NK-92 treated with Interleukin-12 subunit alpha and Interleukin-12 subunit beta, amount 100 ng/mL, for 24 hours (cell line): ENCODE data around the gene NR5A1.

ENCODE experiments used
- DNase-seq: peaks from one replicate; lab custom pipeline; 2025; lab: John Stamatoyannopoulos, UW

NR5A1 gene

DNA sequence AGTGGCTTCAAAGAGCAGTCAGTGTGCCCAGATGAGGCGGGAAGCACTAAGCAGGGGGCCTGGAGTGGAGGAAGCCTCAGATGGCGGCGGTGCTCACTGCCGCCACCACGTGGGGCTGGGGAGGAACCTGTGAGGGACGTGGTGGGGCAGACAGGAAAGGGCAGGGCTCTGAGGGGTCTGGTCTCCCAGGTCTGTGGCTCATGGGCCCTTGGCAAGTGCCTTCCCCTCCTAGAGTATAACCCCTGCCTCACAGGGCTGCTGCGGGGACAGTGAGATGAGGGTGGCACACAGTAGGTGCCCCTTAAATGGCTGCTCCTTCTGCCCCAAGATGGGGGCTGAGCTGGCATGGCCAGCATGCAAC lies 26.6 kb downstream of the NR5A1 start:
- DNase-seq = no peak

DNA sequence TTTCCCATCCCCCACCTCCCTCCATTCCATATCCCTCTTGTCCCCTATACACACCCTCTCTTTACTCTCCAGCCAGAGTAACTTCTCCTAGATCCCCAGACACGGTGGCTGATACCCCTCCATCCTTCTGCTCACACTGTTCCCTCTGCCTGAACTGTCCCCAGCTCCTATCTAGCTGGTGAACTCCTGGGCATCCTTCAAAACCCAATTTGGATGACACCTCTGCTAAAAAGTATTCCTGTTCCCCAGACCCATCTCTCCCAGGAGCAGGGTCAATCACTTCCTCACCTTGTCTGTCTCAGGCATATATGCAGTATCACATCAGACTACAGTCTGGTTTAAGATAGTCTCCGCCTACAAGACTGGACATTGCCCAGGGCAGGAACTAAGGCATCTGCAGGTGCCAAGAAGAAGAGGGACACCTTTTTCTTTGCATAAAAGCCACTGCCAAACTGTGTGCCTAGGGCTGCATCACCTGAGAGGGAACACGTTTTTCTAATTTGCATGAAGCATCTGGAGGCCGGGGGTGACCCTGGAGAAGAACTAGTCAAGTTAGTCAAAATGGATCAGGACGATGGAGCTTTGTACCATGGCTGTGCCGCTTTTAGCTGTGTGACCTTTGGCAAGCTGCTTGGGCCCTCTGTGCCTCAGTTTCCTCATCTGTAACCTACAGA lies 27.1 kb downstream of the NR5A1 start:
- DNase-seq = no peak

DNA sequence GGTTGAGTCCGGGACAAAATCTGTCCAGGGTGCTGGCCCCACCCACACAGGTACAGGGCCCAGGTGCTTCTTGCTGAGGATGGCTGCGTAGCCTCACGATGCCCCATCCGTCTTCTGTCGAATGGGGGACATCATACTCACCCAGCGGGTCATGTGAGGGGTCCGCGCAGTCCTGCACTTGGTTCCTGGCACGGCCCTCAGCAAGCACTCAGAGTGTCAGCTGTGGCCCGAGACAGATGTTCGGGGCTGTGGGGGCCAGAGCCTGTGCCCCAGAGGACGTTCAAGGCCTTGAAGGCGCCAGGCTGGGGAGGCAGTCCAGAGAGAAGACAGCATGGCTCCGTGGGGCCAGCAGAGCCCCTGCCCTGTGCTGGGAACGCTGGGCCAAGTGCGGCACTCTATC lies 27.8 kb downstream of the NR5A1 start:
- no peak for DNase-seq

DNA sequence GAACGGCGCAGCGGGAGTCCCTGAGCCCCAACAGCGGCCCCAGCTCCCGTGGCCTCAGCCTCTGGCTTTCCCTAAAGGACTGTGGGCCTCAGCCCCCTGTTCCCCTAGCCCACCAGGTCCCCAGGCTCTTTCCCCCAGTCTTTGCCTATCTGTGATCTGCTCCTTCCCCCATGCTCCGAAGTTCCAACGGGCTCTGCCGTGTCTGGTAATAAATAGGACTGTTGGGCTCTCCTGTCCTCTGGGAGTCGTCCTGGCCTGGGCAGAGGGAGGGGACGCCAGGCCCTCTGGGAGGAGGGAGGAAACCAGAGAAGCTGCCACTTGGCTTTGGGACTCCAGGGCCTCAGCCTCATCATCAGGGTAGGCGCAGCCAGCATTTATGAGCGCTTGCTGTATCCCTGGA lies 28.8 kb downstream of the NR5A1 start:
- no peak for DNase-seq

DNA sequence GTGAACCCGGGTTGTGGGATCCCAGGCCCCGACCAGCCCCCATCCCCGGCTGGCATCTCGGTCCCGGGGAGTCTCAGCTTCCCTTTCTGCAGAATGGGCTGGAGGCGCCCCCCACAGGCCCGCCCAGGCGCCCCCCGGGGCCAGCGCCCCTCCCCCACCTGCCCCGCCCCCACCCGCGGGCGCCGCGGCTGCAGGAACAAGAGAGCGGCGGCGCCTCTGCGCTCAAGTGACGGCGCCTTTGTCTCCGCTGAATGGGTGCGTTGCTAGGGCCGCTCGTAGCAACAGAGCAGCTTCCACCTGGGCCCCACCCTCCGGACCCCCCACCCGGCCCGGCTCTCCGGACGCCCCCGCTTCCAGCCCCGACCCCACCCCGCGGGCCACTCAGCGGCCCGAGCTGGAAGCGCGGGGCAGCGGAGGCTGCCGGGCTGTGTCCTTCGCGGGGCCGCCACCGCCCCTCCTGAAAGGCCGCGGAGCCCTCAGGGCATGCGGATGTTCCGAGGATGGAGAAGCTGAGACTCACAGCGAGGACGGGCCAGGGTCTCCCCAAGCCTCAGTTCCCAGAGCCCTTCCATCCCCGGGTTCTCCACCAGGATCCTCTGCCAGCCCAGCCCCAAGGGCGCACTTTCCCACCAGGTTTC lies 29.4 kb downstream of the NR5A1 start:
- no peak for DNase-seq

DNA sequence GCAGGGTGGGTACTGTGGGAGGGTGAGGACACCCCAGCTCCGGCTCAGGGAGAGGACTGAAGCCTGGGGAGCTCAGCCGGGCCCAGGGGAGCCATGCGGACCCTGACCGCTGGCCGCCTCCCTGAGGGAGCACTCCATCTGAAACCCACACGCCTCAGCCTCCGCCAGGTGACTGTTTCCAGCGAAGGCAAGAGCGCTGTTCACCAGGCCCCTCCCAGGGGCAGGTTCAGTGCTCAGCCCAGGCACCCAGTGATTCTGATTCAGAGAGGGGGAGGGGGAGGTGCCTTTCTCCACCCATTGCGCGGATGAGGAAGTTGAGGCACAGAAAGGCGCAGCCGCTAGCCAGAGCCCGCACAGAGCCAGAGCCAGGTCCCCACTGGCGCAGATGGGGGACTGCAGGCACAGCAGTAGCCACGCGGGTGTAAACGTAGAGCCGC lies 30.0 kb downstream of the NR5A1 start:
- no peak for DNase-seq

DNA sequence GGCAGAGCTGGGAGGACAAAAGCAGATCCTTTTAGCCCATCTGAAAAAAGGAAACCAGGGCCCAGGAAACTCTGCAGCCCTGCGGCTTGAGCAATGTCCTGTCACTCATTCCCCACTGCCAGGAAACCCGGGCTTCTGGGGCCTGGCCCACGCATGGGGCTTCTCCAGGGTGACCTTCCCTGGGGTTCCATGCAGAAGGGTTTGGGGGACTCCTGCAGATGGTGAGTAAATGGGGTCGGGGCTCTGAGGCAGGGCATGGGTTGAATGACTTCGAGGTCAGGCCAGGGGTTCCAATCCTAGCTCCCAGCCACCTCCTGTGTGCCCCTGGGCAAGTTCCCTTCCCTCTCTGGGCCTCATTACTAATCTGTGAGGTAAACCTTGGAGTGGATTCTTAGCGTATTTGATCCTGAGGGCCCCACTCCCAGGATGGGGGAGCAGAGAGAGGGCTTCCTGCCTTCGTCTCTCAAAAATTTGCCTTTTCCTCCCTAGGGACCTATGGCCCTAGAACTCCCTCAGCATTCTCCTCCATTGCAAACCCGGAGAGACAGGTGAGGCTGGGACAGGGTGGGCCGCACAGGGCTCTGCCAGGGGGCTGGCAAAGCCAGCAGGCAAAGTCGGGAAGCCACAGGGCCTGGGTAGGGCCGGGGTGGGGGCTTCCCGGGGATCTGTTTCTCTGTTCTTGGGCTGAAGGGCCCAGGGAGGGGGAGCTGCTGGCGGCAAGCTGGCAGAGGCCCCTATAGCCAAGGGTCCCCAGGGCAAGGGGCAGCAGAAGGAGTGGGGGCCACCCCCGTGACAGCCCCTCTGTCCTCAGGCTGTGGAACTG lies 31.1 kb downstream of the NR5A1 start:
- no peak for DNase-seq

DNA sequence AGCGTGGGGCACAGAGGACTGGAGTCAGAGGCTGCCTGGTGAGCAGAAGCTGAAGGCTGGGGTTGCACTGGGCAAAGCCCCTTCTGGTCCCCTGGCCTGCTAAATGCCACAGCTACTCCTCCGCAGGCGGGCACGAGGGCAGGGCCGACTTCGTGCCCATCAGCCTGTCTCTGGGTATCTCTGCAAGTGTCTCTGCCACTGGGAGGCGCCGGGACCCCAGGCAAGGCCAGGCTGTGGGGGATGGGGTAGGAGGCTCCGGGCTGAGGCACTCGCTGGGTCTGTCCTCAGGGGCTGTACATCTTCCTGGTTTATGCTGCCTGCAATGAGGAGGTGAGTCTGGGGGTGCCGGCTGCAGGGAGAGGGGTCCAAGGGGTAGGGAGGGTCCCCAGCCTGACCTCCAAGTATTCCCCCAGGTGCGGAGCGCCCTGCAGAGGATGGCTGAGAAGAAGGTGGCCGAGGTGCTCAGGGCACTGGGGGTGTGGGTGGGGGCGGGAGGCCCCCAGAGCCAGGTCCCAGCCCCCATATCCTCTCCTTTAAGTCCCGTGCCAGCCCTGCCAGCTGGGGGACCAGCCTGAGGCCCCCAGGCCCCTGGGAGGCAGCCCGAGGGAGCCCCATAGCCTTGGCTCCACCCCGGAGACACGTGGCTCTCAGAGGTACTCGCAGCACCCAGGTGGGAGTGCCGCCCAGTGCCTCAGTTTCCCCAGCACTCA lies 31.9 kb downstream of the NR5A1 start:
- no peak for DNase-seq

DNA sequence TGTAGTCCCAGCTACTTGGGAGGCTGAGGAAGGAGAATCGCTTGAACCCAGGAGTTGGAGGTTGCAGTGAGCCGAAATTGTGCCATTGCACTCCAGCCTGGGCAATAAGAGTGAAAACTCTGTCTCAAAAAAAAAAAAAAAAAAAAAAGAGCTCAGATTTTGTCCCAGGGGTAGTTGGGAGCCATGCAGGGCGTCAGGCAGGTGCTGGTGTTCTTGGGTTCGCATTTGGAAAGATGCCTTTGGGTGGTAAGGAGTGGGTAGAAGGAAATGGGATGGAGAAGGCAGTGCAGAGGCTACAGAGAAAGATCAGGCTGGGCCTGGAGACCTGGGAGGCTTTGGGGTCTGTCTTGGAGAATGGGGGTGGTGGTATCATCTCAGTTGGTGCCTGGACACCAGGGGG lies 33.0 kb downstream of the NR5A1 start:
- no peak for DNase-seq

DNA sequence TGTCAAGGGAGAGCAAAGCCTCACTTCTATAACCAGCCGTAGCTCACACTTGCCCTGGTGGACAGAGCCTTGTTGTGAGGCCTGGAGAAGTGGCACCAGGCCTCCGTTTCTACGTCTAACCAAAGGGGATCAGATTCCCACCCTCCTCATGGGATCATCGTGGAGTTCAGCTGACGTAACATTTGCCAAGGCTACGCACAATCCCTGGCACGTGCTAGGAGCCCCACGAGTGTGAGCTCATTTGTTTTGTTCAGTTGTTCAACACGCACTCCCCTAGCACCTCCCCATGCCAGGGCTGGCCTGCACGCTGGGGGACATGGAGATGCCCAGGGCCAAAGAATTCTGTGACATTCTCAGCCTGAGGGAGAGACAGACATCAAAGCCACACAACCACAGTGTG lies 33.9 kb downstream of the NR5A1 start:
- DNase-seq = no peak

DNA sequence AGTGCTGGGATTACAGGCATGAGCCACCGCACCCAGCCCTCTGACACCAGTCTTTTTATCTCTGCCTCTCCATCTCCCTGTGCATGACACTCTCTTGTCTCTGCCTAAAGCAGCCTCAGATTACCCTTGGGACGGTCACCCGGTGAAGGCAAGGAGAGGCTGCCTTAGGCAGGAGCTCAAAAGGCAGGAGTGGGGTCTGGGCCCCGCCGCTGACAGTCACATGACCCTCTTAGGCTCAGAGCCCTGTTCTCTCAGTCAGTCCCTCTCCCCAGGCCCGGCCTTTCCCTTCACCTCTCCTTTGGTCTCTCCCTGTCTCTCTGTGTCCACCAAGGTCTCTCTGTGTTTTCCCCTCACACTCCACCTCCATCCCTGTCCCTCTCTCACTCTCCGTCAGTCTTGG lies 34.4 kb downstream of the NR5A1 start:
- DNase-seq = no peak

DNA sequence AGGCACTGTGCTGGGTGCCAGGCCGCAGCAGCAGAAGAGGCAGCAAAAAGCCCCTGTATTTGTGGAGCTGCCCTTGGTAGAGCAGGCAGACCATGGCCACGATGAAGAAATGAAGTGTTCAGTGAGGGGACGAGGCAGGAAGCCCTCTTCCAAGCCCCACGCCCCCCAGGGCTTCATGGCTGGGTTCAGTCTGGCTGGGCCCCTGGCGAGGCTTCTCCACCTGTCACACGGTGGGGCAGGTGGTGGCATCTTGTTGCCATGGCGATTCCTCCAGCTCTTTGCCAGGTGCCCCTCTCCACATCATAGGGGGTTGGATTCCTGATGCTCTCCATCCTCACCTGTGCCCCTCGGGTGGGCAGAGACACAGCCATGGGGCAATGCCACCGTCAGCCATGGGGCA lies 35.4 kb downstream of the NR5A1 start:
- no peak for DNase-seq

DNA sequence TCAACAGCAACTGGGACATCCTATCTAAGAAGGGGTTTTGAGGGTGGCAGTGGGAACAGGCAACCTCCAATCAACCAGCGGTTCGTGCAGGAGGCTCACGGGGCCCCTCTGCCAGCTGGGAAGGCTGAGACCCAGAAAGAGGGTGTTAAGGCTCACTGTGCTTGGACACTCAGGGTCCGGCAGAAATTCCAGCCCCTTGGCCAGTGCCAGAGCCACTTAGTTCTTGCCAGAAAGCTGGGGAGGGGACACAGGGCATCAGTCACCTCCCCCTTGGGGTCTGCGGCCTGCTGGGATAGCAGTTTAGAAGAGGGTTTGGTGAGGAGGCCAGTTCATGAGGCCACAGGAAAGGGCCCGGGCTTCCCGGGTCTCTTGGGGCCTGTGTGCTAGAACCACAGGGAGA lies 36.5 kb downstream of the NR5A1 start:
- DNase-seq = no peak

DNA sequence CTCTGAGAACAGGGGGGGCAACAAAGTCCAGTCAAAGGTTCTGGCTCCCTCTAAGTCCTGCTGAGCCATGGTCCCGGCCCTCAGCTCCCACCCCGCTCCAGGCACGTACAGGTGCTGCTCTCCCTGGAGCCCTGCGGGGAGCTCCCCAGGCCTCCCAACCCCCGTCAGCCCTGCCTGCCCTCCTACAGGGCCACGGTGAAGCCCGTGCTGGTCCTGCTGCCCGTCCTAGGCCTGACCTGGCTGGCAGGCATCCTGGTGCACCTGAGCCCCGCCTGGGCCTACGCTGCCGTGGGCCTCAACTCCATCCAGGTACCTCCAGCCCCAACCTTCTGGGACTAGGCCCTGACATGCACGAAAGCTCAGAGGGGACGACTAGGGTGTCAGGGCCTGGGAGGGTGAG lies 36.9 kb downstream of the NR5A1 start:
- no peak for DNase-seq

DNA sequence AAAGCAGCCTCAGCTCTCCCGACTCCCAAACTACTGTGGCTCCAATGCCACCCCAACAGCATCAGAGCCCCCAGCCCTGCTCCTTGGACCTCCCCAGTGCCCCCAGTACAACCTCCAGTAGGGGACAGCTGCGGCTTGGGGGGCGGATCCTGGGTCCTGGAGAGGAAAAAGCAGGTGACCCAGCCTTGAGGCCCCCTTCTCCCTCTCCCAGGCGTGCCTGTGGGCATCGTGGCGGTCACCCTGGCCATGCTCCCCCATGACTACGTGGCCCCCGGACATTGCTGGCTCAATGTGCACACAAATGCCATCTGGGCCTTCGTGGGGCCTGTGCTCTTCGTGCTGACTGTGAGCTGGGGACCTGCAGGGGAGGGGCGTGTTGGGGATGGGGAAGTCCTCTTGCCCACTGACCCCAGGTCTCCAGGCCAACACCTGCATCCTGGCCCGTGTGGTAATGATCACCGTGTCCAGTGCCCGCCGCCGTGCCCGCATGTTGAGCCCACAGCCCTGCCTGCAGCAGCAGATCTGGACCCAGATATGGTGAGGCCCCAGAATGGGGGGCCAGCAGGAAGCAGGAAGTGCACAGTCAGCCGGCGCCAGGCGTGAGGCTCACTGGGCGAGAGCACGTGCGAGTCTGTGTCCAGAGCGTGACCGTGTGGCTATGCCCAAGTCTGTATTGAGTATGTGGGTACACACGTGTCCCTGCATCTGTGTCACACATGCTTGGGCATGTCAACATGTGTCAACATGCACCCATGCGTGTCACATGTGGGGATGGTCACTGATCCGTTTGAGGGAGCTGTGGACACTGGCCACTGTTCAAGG lies 38.0 kb downstream of the NR5A1 start:
- no peak for DNase-seq

DNA sequence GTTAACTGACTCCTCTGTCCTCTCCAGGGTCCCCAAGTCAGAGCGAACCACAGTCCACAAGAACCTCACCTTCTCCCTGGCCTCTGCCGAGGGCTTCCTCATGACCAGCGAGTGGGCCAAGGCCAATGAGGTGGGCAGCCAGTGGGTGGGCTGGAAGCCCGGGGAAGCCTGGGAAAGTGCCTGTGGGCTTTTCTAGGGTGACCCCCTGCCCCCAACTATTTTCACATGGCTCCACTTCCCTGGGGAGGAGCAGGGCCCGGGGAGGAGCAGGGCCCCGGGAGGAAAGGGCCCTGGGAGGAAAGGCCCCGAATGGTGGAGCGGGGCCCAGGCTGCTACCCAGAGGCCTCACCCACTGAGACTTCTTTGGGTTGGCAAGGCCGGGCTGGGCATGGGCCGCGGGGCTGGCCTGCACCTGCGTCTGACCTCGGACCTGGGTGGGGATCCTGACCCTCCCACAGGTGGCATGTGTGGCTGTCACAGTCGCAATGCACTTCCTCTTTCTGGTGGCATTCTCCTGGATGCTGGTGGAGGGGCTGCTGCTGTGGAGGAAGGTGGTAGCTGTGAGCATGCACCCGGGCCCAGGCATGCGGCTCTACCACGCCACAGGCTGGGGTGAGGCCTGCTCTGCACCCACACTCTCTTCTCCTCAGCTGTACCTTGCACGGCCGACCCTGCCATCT lies 39.0 kb downstream of the NR5A1 start:
- DNase-seq = no peak

DNA sequence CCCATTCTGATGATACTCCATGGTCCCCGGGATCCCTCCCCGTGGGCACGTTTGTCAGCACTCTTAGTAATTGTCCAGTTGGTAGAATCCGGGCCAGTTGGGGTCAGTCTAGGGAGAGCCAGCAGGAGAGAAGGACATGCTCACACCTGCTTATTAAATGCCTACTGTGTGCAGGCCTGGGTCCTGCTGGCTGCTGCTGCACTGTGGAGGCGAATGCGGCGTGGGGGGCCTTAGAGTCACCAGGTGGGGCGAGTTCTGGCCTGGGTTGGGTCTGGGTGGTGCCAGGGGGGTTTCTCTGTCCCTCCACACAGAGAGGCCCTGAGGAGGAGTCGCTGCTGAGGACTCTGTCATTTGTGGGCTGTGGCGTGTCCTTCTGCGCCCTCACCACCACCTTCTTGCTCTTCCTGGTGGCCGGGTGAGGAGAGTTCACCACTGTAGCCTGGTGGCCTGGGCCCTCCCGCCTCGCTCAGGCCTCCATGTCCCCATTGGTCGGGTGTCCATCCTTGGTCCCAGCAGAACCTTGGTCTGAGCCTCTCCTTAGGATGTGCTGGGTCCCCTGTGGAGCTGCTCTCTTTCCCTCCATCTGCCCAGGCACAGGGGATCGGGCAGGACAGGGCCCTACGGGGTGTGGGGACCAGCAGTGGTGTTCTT lies 39.7 kb downstream of the NR5A1 start:
- DNase-seq = no peak

DNA sequence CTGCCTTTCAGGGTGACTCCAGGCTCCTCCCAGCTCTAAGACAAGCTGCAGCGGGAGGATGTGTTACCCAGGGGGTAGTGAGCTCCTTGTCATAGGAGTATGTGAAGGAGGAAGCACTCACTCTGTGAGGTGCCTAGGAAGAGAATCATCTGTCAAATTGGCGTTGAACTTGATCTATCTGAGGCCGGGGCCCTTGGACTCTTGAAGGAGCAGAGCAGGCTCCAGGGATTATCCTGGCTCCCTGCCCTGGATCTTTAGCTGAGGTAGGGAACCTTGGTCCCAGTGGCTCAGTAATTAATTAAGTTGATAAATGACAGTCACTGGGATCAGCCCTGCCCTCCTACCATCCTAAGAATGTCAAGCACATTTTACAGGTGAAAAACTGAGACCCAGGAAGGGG lies 41.5 kb downstream of the NR5A1 start:
- no peak for DNase-seq

DNA sequence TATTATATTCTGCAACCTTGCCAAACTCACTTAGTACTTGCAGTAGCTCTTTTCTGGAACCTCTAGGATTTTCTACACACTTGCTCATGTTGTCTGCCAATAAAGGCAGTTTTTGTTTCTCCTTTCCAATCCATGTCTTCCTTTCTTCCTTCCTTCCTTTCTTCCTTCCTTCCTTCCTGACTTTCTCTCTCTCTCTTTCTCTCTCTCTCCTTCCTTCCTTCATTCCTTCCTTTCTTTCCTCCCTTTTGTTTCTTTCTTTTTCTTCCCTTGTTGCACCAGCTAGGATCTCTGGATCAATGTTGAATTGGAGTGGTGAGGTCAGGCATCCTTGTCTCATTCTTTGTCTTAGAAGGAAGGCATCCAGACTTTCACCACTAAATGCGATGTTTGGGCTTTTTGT lies 44.5 kb downstream of the NR5A1 start:
- DNase-seq = no peak

DNA sequence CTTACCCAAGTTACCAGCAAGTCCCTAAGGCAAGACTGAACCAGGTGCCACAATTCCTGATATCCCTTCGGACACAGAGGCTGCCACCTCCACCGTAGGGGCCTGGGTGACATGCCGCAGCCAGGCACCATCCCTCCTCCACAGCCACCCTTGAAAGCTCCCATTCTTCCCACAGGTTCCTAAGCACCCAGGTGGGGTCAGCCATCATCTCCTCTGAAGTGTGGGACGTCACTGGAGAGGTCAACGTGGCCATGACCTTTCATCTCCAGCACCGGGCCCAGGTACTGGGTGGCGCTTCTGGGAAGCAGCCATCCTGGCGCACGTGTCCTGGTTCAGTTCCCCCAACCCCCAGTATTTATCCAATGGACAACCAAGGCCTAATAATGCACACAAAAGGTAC lies 48.8 kb downstream of the NR5A1 start:
- DNase-seq = no peak
